PC-9 (cell line): ENCODE data around the gene PDHA1.

ENCODE experiments used
- EZH2 ChIP-seq: fragments of 200-600 bp; sonication (generic); IDR thresholded peaks from 2 replicates; pipeline ENCODE4 v1.8.0; 2017; ENCODE audit warnings: antibody characterized with exemption, low read depth
- TF ChIP-seq, protein P1 (sequence below): fragments of 200-600 bp; sonication (generic); conservative IDR thresholded peaks from 2 replicates; pipeline ENCODE4 v1.6.1; 2017; ENCODE audit warnings: mixed run types, antibody characterized with exemption, mild to moderate bottlenecking, moderate library complexity

DNA sequence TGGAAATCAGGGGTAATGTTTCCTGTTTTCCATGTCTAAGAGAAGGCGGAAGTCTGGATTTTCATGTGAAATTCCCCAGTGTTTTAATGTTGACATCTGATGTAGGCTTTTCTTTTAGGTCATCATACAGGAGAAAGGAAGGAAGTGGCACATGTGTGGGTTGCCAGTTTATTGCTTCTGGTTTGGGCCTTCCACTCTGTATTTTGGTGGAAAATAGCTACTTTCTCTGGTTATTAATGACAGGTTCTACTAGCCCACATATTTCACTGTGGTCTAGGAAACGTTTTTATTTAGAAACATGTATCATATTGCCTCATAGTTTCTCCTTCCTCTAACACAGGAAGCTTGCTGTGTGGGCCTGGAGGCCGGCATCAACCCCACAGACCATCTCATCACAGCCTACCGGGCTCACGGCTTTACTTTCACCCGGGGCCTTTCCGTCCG lies 7.2 kb downstream of the PDHA1 start:
- TF ChIP-seq, protein P1, sequence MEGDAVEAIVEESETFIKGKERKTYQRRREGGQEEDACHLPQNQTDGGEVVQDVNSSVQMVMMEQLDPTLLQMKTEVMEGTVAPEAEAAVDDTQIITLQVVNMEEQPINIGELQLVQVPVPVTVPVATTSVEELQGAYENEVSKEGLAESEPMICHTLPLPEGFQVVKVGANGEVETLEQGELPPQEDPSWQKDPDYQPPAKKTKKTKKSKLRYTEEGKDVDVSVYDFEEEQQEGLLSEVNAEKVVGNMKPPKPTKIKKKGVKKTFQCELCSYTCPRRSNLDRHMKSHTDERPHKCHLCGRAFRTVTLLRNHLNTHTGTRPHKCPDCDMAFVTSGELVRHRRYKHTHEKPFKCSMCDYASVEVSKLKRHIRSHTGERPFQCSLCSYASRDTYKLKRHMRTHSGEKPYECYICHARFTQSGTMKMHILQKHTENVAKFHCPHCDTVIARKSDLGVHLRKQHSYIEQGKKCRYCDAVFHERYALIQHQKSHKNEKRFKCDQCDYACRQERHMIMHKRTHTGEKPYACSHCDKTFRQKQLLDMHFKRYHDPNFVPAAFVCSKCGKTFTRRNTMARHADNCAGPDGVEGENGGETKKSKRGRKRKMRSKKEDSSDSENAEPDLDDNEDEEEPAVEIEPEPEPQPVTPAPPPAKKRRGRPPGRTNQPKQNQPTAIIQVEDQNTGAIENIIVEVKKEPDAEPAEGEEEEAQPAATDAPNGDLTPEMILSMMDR: no peak
- TF ChIP-seq EZH2: no peak
